ENCODE measurements around the gene SLC17A5.

DNA sequence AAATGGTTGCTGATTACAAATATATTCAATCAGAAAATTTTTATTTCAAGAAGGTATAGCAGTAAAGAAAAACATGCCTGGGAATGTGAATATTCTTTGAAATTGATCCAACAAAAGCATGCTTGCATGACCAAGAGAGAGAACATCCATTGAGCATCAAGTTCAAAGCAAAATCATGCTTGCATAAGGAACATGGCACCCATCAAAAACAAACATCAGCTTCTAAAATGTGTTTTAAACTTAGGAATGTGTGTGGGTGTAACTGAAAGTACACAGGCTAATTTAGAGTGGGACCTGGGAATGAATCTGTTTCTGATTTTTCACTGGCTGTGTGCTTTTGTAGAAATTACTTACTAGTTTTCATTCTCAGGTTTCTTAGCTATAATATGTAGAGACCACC lies 5.6 kb downstream of the SLC17A5 start:
- TF ChIP-seq FOXA1 (IDR thresholded peaks at IDR 0.05) (no peak), SP1 (IDR thresholded peaks at IDR 0.05) (no peak), BHLHE40 (IDR thresholded peaks at IDR 0.05; ENCODE audit: borderline replicate concordance) (no peak), ZNF384 (IDR thresholded peaks at IDR 0.05) (no peak), LEF1 (IDR thresholded peaks at IDR 0.05; ENCODE audit: borderline replicate concordance) (no peak), FOXM1 (IDR thresholded peaks at IDR 0.05; ENCODE audit: borderline replicate concordance) (no peak)
